Smooth muscle cell (in vitro differentiated cells): ENCODE data around the gene CELSR1. TPM values are rescaled to one million over a fixed set of nuclear protein-coding genes. Genes with fewer than 3 reads are reported as not detected.

Source experiments
- DNase-seq: peaks from one replicate; lab custom pipeline; 2025; ENCODE audit not compliant: unreplicated experiment; lab: John Stamatoyannopoulos, UW
- H2AFZ ChIP-seq: fragments of 200-600 bp; sonication (generic); 2 replicates; pipeline ENCODE4 v1.6.0; 2016; ENCODE audit warnings: antibody characterized with exemption, low read depth, mild to moderate bottlenecking
- H3F3A ChIP-seq: fragments of 200-600 bp; sonication (generic); 2 replicates; pipeline ENCODE4 v1.6.0; 2017; ENCODE audit warnings: antibody characterized with exemption, low read depth
- H3K27ac ChIP-seq: fragments of 200-600 bp; sonication (generic); 2 replicates; pipeline ENCODE4 v1.5.1; 2016; ENCODE audit warnings: low read depth, mild to moderate bottlenecking
- H3K27me3 ChIP-seq: fragments of 200-600 bp; sonication (generic); 2 replicates; pipeline ENCODE4 v1.6.1; 2016; ENCODE audit warnings: low read depth, mild to moderate bottlenecking
- H3K36me3 ChIP-seq: fragments of 200-600 bp; sonication (generic); 2 replicates; pipeline ENCODE4 v1.5.1; 2016; ENCODE audit warnings: low read depth
- H3K4me1 ChIP-seq: fragments of 200-600 bp; sonication (generic); 2 replicates; pipeline ENCODE4 v1.5.1; 2016; ENCODE audit warnings: low read depth
- H3K4me2 ChIP-seq: fragments of 200-600 bp; sonication (generic); 2 replicates; pipeline ENCODE4 v1.6.0; 2016; ENCODE audit warnings: mild to moderate bottlenecking
- H3K4me3 ChIP-seq: fragments of 200-600 bp; sonication (generic); 2 replicates; pipeline ENCODE4 v1.5.1; 2016; ENCODE audit warnings: mild to moderate bottlenecking
- H3K79me2 ChIP-seq: fragments of 200-600 bp; sonication (generic); 2 replicates; pipeline ENCODE4 v1.6.0; 2016; ENCODE audit warnings: low read depth, mild to moderate bottlenecking
- H3K9ac ChIP-seq: fragments of 200-600 bp; sonication (generic); 2 replicates; pipeline ENCODE4 v1.6.0; 2016; ENCODE audit warnings: low read depth
- H3K9me3 ChIP-seq: fragments of 200-600 bp; sonication (generic); replicated peaks from 2 replicates; pipeline ENCODE4 v1.5.1; 2016; ENCODE audit warnings: low read depth
- H4K20me1 ChIP-seq: fragments of 200-600 bp; sonication (generic); 2 replicates; pipeline ENCODE4 v1.6.0; 2016; ENCODE audit warnings: low read depth
- WGBS: methylation state at CpG from one replicate; pipeline ENCODE4 v1.1.7; 2016; ENCODE audit warnings: low lambda C conversion rate; 5-methylcytosine and 5-hydroxymethylcytosine counted together
- polyA plus RNA-seq: library from polyadenylated mRNA; unstranded; fragments of >200 nt; fragmentation: Nextera tagmentation; extraction: Ambion mirVana; gene quantifications from 2 replicates; pipeline ENCODE4 v1.2.1, GENCODE V29; 2016
- total RNA-seq: library from RNA; depleted of rRNA; stranded (reverse); fragments of >200 nt; gene quantifications from 2 replicates; pipeline ENCODE4 v1.2.3, GENCODE V29; 2014
- TF ChIP-seq, protein P1 (sequence below): fragments of 200-600 bp; sonication (generic); IDR thresholded peaks from 2 replicates; pipeline ENCODE4 v1.5.1; 2017; ENCODE audit warnings: borderline replicate concordance, mild to moderate bottlenecking, antibody characterized with exemption; ENCODE audit not compliant: insufficient read depth, poor library complexity, severe bottlenecking

Gene CELSR1
- total and polyA plus RNA-seq, 2 experiments from 2014 or later: 3.6 to 15.2 TPM

DNA sequence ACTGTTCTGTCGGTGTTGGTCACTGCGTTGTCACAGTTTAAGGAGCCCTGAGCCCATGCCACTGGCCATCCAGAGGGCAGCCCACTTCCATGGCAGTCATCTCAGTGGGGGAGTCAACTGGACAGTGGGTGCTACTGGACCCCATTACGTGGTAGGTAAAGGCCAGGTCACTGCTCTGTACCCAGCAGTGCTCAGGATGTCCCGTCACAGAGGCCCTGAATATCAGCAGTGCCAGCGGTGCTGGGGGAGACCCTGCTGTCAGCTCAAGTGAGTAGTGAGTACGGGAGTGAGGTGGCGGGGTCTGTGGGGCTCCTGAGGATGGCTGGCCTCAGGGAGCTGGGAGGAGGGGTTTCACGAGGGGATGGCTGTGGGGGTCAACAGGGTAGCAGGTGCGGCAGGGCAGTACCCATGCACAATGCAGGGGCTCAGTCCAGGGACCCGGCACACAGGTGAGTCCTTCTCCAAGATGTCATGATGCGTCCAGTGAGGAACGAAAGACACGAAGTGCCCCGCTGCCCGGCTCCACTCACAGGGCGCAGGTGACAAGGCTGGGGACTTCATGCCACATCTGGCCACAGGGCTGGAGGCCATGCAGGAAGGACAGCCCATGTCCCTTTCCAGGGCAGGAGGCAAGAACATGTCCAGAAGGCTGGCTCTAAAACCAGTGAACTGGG is 27.9 kb downstream of the CELSR1 start:
- H3K27me3 ChIP-seq: no peaks in the 10 kb centered on the region
- no peaks in the 10 kb centered on the region for H3F3A ChIP-seq
- DNase-seq: no peak
- peaks cover 24% of the 10 kb centered on the region for H3K4me1 ChIP-seq
- no peak overlapping the region for H3K9ac ChIP-seq
- H3K79me2 ChIP-seq: no peaks in the 10 kb centered on the region
- no peak overlapping the region for H3K27ac ChIP-seq
- no peak overlapping the region for H3K4me3 ChIP-seq
- no peaks in the 10 kb centered on the region for H3K36me3 ChIP-seq
- H3K9me3 ChIP-seq: no peaks in the 10 kb centered on the region
- H3K4me2 ChIP-seq: no peak overlapping the region
- TF ChIP-seq, protein P1, sequence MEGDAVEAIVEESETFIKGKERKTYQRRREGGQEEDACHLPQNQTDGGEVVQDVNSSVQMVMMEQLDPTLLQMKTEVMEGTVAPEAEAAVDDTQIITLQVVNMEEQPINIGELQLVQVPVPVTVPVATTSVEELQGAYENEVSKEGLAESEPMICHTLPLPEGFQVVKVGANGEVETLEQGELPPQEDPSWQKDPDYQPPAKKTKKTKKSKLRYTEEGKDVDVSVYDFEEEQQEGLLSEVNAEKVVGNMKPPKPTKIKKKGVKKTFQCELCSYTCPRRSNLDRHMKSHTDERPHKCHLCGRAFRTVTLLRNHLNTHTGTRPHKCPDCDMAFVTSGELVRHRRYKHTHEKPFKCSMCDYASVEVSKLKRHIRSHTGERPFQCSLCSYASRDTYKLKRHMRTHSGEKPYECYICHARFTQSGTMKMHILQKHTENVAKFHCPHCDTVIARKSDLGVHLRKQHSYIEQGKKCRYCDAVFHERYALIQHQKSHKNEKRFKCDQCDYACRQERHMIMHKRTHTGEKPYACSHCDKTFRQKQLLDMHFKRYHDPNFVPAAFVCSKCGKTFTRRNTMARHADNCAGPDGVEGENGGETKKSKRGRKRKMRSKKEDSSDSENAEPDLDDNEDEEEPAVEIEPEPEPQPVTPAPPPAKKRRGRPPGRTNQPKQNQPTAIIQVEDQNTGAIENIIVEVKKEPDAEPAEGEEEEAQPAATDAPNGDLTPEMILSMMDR: no peak
- WGBS: 88% methylated on average over 16 of the region's 16 CpGs
- H4K20me1 ChIP-seq: no peaks in the 10 kb centered on the region
- no peak overlapping the region for H2AFZ ChIP-seq

DNA sequence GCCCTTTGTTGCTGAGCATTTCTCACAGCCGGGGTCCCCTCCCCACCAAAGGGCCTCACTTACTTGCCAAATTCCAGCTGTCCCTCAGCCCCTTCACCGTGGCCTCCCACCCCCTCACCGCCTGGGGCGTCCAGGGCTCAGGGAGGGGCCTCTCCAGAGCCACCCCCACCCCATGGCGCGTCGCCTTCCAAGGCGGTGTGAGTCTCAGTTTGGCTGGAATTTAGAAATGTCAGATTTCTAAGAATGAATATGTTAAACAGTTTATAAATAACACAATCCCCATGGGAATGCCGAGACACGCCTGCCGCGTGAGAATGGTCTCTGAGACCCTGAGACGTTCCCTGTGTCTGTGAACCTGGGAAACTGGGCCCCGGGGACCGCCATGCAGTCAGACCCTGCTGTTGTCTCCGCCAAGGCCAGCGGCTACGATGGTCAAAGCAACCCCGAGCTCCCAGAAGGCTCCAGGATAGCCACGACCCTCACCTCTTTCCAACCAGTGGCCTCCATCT is 28.9 kb downstream of the CELSR1 start:
- H3K4me3 ChIP-seq: no peak overlapping the region
- TF ChIP-seq, protein P1: no peak
- WGBS: 76% methylated on average over 20 of the region's 20 CpGs
- H3K4me2 ChIP-seq: no peak overlapping the region
- H4K20me1 ChIP-seq: no peaks in the 10 kb centered on the region
- H3K9me3 ChIP-seq: no peaks in the 10 kb centered on the region
- H2AFZ ChIP-seq: no peak overlapping the region
- DNase-seq: no peak
- H3F3A ChIP-seq: no peaks in the 10 kb centered on the region
- H3K9ac ChIP-seq: no peak overlapping the region
- H3K27ac ChIP-seq: no peak overlapping the region
- H3K36me3 ChIP-seq: no peaks in the 10 kb centered on the region
- H3K4me1 ChIP-seq: peaks cover 21% of the 10 kb centered on the region
- no peaks in the 10 kb centered on the region for H3K79me2 ChIP-seq
- no peaks in the 10 kb centered on the region for H3K27me3 ChIP-seq

DNA sequence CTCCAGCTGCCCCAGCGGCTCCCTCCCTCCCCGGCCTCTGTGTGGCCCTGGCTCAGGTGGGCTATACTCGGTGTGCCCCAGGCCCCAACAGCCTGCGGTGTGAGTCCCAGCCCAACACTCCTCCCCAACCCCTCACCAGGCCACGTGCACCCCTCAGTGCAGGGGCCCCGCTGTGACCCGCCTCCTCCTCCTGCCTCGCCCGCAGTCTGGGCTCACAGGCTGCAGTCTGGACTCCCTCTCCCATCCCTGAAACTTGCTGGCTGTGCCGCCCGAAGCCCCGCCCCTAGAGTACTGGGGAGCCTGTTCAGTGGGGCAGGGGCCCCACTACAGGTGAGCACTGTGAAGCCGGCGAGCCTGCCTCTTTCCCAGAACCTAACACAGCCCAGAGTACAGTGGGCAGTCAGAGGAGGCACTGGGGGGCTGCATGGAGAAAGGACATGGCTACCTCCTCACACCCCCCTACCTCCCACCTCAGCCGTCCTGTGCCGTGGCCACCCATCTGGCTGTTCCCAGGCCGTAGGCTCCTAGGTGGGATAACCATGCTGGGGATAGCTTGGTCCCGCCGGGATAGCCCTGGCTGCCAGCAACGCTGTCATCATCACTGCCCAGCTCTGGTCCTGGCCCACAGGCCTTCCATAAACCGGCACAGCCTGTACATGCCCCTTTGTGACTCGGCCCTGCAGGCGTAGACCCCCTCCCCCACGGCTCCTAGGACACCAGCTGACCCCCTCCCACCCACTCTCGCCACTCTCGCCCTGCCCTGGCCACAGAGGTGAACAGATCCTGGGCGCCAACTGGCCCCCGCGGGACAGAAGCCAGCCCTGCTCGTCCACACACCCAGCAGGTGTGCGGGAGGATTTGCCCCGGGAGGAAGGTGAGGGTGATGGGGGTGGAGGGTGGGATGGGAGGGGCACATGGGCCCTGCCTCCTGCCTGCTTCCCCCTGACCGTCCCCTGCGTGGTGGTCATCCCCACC is 29.7 kb downstream of the CELSR1 start:
- Histone ChIP-seq H2AFZ (no peak overlapping the region), H3K36me3 (no peaks in the 10 kb centered on the region), H4K20me1 (no peaks in the 10 kb centered on the region), H3F3A (no peaks in the 10 kb centered on the region), H3K4me1 (peaks cover 24% of the 10 kb centered on the region), H3K4me2 (no peak overlapping the region), H3K9me3 (no peaks in the 10 kb centered on the region), H3K9ac (no peak overlapping the region), H3K27me3 (no peaks in the 10 kb centered on the region), H3K4me3 (no peak overlapping the region), H3K27ac (no peak overlapping the region), H3K79me2 (no peaks in the 10 kb centered on the region)
- 83% methylated on average over 30 of the region's 34 CpGs for WGBS
- no peak for DNase-seq
- TF ChIP-seq, protein P1: no peak
